WERI-Rb-1 (cell line): ENCODE measurements around the gene PGP.
A peak's percentile ranks its signal among the peaks of the same experiment; 100 is the strongest.

ENCODE experiments used
- DNase-seq: peaks from one replicate; pipeline ENCODE4 v3.0.0-alpha.2; 2020
- H3K27ac ChIP-seq: fragments of 250-450 bp; sonication (Bioruptor Pico); 2 replicates; pipeline ENCODE4 v1.5.1; 2020; ENCODE audit warnings: mild to moderate bottlenecking, moderate library complexity
- H3K27me3 ChIP-seq: fragments of 250-450 bp; sonication (Bioruptor Pico); 2 replicates; pipeline ENCODE4 v1.5.1; 2021; ENCODE audit warnings: mild to moderate bottlenecking, low read depth, moderate library complexity; ENCODE audit not compliant: insufficient read depth, severe bottlenecking
- H3K36me3 ChIP-seq: fragments of 250-450 bp; sonication (Bioruptor Pico); 2 replicates; pipeline ENCODE4 v1.5.1; 2020; ENCODE audit warnings: mild to moderate bottlenecking, moderate library complexity
- H3K4me3 ChIP-seq: 2 replicates; pipeline ENCODE4 v1.5.1; 2011; ENCODE audit warnings: low read depth, mild to moderate bottlenecking, control low read depth, low read length
- H3K9me3 ChIP-seq: fragments of 250-450 bp; sonication (Bioruptor Pico); 2 replicates; pipeline ENCODE4 v1.5.1; 2021; ENCODE audit warnings: mild to moderate bottlenecking, moderate library complexity; ENCODE audit not compliant: severe bottlenecking
- CTCF ChIP-seq: IDR thresholded peaks from 2 replicates; pipeline ENCODE4 v1.5.1; 2011; ENCODE audit warnings: low read depth, mild to moderate bottlenecking, control low read depth, inconsistent platforms, low read length

The PGP gene

DNA sequence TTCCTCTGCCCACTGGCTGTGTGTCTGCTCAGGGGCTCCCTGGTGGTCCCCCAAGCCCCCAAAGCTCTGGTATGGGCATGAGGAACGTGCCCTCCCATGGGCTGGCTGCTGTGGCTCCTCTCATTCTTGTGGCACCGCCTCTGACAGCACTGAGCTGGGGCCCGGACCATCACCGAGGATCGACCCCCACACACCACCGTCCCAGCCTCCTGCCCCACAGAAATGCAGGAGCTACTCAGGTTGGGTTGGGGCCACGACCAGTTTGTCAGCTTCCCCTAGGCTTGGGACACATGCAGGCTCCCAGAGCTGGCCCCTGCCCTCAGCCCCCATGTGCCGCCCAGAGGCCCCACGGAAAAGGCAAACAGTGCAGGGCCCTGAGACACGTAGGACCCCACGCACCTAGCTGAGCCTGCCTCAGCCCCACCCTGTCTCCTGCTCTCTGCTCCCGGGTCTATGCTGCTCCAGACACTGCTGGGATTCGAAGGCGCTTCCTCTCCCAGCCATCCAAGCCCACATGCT, 15.0 kb downstream of the PGP start:
- peaks cover 1% of the 10 kb centered on the region for H3K36me3 ChIP-seq
- H3K27me3 ChIP-seq, result no peaks in the 10 kb centered on the region
- H3K27ac ChIP-seq, result no peak overlapping the region
- no peak for DNase-seq
- no peak overlapping the region for H3K4me3 ChIP-seq
- H3K9me3 ChIP-seq, result no peaks in the 10 kb centered on the region
- no peak for TF ChIP-seq CTCF

- Histone ChIP-seq H3K36me3 (peaks cover 3% of the 10 kb centered on the region), H3K9me3 (no peaks in the 10 kb centered on the region), H3K4me3 (no peak overlapping the region), H3K27me3 (no peaks in the 10 kb centered on the region), H3K27ac (no peak overlapping the region)
- no peak for TF ChIP-seq CTCF
- no peak for DNase-seq
Observed at GRCh38 chr16:2199095-2199494, 15.5 kb downstream of the PGP start.

DNA sequence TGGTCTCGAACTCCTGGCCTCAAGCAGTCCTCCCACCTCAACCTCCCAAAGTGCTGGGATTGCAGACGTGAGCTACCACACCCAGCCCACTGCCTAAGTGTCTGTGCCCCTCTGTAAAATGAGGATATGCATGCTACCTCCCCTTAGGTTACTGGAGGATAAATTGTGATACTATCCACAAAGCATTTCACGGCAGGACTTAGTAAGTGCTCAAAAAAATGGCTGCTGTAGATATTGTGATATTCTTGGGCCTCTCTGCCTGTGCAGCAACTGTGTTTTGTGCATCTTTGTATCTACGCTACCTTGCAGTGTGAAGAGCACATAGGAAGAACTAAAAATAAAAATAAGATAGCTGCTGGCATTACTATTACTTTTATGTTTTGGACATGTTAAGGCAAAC, 16.4 kb downstream of the PGP start:
- TF ChIP-seq CTCF, result no peak

GRCh38 chr16:2197765-2198164, 16.9 kb downstream of the PGP start:
- no peak for TF ChIP-seq CTCF
- Histone ChIP-seq H3K27ac (no peak overlapping the region), H3K36me3 (peaks cover 3% of the 10 kb centered on the region), H3K4me3 (no peak overlapping the region), H3K27me3 (no peaks in the 10 kb centered on the region), H3K9me3 (no peaks in the 10 kb centered on the region)
- DNase-seq, result no peak

More for the DNA sequence above, 16.4 kb downstream of the PGP start:
- no peak overlapping the region for H3K27ac ChIP-seq
- no peaks in the 10 kb centered on the region for H3K9me3 ChIP-seq
- no peaks in the 10 kb centered on the region for H3K27me3 ChIP-seq
- peaks cover 3% of the 10 kb centered on the region for H3K36me3 ChIP-seq
- H3K4me3 ChIP-seq, result no peak overlapping the region
- DNase-seq, result no peak

DNA sequence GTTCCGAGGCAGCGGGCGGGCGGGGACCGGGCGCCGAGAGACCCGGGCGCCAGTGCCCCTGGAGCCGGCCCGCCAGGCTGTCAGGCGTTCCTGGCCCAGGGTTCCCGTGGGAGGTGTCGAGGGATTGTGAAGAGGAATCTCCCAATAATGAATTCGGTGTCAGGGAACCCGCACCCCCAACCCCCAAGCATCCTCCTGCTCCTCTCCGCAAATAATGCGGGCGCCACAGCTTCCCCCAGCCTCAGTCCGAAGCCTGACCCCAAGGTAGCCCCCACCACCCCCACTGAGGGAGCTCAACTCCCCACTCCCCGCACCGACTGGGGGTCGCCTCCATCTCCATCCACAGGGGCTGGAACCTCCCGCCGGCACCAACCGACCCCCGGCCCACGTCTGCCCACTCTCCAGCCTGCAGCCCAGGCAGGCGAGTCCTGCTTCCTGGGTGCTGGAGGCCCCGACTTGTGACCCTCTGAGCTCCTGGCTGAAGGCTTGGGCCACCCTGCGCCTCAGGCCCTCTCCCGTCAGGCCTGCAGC, 17.6 kb downstream of the PGP start:
- no peak for DNase-seq
- TF ChIP-seq CTCF, result no peak
- H3K4me3 ChIP-seq, result peak overlapping the region; percentile 17; the same call in 1 of the 2 replicates

More for the DNA sequence above, 17.6 kb downstream of the PGP start:
- Histone ChIP-seq H3K36me3 (peaks cover 7% of the 10 kb centered on the region), H3K27me3 (no peaks in the 10 kb centered on the region), H3K9me3 (no peaks in the 10 kb centered on the region), H3K27ac (peak overlapping the region; percentile 47; the same call in 1 of the 2 replicates)
